Activated T-cell treated with anti-CD3 and anti-CD28 coated beads for 1 hour (primary cell): ENCODE measurements around the gene SIK2.
"Not testable (repeated sequence)": the region's sequence is repeated elsewhere in the genome, so short reads cannot be mapped to it uniquely, and the experiment has no call there.

Experiments used
- DNase-seq: peaks from one replicate; pipeline ENCODE4 v3.0.0-alpha.2; 2020; ENCODE audit warnings: low read depth

SIK2 gene

GRCh38 chr11:111699579-111700156 lies 97.4 kb downstream of the SIK2 start:
- DNase-seq, result no peak

- DNase-seq, result no peak
These were observed 97.9 kb downstream of the SIK2 start for GRCh38 chr11:111700162-111700561.

- no peak for DNase-seq
These were observed 100.4 kb downstream of the SIK2 start for GRCh38 chr11:111702623-111703022.

DNA sequence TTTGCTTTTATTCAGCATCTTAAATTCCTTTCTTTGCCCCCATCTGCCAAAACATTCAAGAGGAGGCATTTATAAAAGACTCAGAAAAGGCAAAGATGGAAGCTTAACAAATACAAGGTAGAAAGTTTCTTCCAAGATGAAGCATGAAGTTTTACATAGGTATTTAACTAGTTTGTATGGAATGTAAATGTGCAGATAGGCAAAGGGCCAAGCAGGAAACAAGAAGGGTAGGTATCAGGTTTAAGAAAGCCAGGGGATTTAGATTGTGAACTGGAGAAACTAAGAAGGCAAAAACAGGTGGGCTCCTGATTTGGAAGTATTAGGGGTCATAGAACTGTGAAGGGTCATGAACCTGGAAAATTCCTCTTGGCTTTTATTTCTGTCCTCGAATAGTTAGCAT lies 101.3 kb downstream of the SIK2 start:
- DNase-seq, result no peak

DNA sequence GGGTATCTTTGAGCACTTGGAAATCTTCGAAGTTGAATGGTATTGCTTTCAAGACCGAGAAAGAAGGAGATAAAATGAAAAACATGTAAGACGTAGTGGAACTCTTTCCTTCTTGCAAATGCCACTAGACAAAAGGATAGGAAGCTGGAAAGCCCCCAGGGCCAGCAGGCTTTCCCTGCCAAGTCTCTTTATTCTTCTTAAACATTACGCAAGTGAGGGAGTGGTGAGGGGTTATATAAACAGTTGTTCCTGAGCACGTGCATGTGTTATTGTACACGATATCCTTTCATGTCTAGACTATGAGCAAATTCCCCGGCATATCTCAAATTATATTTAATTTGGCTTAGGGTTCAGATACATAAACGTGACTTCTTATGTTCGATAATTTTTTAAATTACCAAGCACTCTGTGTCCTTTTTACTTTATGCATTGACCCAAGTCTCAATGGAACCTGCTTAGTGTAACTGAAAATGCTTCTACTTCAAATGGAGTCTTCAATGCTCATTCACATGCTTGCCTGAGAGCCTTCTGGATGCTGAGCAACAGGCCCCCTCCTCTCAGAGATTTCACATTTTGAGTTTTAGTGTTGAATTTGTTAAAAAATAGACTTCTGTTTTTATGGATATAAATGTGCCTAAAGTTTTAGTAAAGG lies 104.9 kb downstream of the SIK2 start:
- no peak for DNase-seq

DNA sequence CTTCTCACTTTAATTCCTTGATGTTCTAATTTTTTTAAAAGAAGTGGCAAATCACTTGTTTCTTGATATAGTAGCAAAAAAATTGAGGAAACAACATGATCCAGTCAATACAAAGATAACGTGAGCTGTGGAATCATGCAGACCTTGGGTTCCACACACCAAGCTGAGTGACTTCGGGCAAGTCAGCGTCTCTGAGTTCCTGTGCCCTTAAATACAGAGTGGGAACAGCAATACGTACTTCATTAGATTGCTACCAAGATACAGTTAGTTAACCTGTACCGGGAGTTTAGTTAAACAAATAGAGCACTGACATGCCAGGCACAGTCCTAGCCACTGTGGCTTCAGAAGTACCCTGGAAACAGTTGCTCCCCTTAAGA lies 105.4 kb downstream of the SIK2 start:
- DNase-seq, result no peak

DNA sequence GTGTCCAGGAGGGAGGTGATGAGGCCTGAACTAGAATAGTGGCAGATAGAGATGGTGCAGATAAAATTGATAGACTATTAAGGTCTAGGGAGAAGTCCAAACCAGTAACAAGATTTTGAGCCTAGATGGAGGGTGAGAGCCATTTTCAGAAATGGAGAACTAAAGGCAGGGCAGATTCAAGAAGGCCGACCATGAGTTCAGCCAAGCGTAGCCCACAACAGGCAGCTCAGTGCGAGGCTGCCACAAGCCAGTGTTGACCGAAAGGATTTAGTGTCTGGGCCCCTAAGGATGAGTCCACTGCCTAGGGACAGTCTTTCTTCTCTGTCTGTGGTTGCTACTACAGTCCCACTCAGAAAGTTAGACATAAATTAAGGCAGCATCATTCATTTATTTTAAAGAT lies 112.3 kb downstream of the SIK2 start:
- no peak for DNase-seq

DNA sequence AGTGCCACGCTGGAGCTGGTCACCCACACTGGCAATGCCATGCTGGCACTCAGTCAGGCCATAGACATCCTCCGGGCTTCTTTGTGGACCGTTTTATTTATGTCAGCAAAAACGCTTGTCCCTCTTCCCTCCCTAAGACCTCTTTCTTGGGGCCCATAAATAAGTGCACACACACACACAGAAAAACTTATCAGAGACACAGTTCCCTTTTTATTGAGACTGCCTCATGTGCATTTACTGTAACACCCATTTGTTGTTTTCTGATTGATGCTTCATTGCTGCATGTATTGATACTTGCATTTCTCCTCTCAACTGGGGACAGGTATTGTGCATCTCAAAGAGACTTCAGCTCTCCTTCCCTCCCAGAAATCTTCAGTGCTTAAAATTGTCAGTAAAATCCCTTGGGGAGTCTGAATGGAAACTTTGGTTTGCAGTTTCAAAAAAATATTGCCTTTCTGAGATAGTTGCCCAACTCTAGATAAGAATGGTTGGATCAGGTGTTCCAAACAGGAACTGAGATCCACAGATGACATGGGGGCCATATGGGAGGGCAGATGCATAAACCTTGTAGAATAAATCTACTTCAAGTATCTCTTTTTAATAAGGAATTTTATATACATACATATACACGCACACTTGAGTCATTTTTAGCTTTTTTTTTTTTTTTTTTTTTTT lies 113.0 kb downstream of the SIK2 start:
- no peak for DNase-seq

DNA sequence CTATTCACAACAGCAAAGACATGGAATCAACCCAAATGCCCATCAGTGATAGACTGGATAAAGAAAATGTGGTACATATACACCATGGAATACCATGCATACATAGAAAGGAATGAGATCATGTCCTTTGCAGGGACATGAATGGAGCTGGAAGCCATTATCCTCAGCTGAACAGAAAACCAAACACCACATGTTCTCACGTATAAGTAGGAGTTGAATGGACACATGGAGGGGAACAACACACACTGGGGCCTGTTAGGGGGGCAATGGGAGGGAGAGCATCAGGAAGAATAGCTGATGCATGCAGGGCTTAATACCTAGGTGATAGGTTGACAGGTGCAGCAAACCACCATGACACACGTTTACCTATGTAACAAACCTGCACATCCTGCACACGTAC lies 115.4 kb downstream of the SIK2 start:
- DNase-seq, result not testable (repeated sequence)

DNA sequence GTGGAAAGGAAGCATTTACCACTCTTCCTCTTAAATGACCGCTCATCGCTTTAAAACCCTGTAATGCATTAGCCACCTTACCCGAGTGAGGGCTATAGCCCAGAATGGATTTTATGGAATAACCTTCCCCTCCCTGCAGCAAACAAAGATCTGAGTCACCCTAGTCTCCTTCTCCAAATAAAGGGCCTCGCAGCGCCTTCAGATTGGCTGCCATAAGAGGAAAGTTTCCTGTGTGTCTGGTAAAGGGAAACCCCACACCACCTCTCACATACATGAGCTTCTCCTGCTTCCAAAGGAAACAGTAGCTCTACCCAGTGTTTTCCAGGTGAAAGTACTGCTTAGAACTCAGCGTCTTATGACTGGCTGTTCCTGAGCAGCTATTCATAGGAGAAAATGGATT lies 116.2 kb downstream of the SIK2 start:
- DNase-seq, result no peak

DNA sequence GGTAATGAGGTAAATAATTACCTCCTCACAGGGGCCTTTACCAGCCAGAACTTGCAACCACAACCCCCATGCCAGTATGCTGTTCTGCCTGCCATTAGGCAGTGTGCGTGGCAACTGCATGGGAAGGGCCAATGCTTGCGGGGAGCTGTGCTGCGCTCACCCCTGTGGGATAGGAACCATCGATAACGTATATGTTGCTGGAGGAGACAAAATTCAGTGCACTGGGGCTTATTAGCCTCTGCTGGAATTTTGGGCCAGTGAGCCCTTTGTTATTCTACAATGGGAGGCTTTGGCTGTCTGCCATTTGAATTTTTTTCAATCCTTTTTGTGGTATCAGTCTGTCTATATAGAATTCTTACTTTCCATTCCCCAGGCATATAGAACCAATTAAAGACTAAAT lies 116.6 kb downstream of the SIK2 start:
- DNase-seq, result no peak

DNA sequence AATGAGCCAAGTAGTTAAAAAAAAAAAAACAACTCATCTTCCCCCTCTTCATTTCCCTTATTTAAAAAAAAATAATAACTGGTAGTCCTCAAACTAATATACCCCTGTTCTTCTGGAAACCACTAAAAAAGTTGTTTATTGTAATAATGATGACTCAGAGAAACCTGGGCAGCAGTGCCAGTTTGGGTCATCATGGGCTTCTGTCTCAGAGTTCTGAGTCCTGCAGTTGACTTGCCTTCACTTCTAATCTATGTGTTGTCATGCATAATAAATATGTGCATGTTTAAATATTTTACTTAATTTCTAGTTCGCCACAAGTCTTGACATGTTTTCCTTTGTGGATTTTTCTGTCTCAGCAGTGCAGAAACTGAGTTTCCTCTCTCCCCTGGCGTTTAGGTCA lies 117.1 kb downstream of the SIK2 start:
- DNase-seq, result no peak

- no peak for DNase-seq
These were observed 118.7 kb downstream of the SIK2 start for GRCh38 chr11:111720801-111721494.

DNA sequence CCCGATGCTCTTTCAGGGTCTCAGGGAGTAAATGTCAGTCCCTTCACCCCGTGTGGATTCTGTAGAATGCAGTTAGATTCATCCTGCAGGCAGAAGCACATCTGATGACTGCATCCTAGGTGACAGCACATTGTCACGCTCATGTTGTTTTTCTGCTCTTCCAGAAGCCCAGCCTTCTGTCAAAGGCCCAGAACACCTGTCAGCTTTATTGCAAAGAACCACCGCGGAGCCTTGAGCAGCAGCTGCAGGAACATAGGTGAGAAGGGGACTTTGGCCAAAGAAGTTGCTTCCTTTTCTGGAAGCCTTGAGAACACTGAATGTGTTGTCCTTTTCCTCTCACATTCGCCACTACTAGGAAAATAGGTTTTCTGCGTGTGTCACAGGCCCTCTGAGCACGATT lies 120.3 kb downstream of the SIK2 start:
- DNase-seq, result no peak

GRCh38 chr11:111723595-111723994 lies 121.3 kb downstream of the SIK2 start:
- DNase-seq, result no peak

GRCh38 chr11:111724615-111725129 lies 122.4 kb downstream of the SIK2 start:
- DNase-seq, result no peak

DNA sequence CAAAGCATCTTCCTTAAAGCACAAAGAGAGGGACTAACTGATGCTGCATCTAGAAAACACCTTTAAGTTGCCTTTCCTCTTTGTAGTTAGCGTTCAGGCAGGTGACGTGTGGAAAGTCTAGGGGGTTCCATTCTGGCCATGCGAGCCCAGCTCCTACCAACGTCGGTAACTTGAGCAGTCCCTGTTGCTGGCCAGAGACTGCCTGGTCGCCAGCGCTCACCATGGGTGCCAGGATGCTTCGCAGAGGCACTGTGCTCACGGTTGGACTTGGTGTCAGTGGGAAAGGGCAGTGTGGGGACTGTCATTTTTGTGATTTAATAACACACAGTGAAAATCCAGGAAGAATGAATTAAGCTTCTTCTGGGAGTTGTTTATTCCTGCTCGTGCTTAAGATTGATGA lies 123.4 kb downstream of the SIK2 start:
- no peak for DNase-seq

- no peak for DNase-seq
These were observed 124.1 kb downstream of the SIK2 start for GRCh38 chr11:111726301-111726713.

DNA sequence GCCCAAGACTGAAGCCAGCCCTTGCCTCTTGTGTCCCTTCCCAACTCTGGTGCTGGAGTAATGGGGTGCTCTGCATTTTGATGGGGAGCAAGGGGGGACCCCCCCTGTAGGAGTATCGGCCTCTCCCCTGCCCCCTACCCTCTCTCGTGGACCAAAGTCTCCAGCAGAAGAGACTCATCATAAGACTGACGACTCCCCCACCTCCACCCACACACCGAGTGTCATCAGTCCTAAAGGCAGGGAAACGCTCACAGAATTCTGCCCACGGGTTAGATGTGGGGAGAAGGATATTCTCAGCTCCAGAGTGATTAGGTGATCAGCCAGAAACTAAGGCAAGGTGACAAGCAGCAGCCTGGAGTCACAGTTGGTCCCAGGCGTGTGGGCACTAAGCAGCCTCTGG lies 125.2 kb downstream of the SIK2 start:
- no peak for DNase-seq

- no peak for DNase-seq
These were observed 127.0 kb downstream of the SIK2 start for GRCh38 chr11:111729071-111729830.

GRCh38 chr11:111729831-111730311 lies 127.6 kb downstream of the SIK2 start:
- no peak for DNase-seq
